Astrocyte of the spinal cord (primary cell): ENCODE results near the gene SFRP4.

Experiments used
- DNase-seq: peaks from one replicate; pipeline ENCODE4 v3.0.0; 2011; ENCODE audit warnings: low read depth, low spot score
- H3K4me3 ChIP-seq: 2 replicates; pipeline ENCODE4 v1.5.1; 2011; ENCODE audit warnings: low read depth, mild to moderate bottlenecking, low read length, moderate library complexity
- in situ Hi-C: cut with HindIII; loops from 2 replicates; pipeline ENCODE4 v1.10.0; 2017; ENCODE audit warnings: low sequenced_read_pairs
- TF ChIP-seq, protein P1 (sequence below): IDR thresholded peaks from 2 replicates; pipeline ENCODE4 v1.5.1; 2012; ENCODE audit warnings: low read depth, mild to moderate bottlenecking, low read length, inconsistent platforms

Gene SFRP4

DNA sequence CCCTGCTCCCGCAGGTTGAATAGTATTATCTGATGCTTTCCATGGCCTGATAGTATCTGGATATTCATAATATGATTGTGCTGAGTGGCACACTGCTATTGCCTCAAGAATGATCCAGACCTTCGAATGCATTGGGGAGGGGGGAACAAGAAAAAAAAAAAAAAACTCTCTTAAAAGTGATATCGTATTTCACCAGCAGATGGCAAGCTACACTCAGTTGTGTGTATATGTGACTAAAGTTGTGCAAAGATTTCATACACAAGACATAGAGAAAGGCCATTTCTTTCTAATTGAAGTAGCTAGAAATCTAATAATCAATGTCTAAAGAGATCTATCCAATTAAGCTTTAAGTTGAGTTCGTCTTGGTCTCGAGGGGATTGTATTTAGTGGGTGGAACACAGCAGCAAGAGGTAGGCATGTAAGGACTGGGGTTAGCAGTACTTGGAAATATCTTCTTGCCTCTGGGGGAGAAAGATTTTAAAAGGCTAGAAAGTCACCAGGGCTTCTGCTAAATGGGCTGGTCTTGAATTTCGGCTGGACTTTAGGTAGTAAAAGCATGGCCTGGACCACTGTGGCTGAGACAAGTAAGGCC is 15.3 kb downstream of the SFRP4 start:
- peak; percentile 73 for DNase-seq
- no peak overlapping the region for H3K4me3 ChIP-seq
- TF ChIP-seq, protein P1, sequence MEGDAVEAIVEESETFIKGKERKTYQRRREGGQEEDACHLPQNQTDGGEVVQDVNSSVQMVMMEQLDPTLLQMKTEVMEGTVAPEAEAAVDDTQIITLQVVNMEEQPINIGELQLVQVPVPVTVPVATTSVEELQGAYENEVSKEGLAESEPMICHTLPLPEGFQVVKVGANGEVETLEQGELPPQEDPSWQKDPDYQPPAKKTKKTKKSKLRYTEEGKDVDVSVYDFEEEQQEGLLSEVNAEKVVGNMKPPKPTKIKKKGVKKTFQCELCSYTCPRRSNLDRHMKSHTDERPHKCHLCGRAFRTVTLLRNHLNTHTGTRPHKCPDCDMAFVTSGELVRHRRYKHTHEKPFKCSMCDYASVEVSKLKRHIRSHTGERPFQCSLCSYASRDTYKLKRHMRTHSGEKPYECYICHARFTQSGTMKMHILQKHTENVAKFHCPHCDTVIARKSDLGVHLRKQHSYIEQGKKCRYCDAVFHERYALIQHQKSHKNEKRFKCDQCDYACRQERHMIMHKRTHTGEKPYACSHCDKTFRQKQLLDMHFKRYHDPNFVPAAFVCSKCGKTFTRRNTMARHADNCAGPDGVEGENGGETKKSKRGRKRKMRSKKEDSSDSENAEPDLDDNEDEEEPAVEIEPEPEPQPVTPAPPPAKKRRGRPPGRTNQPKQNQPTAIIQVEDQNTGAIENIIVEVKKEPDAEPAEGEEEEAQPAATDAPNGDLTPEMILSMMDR: peak; percentile 33
- in situ Hi-C loops: loop anchor here (25.0 kb wide), 1 partner anchor 311 kb away; no protein-coding TSS in a partner anchor

DNA sequence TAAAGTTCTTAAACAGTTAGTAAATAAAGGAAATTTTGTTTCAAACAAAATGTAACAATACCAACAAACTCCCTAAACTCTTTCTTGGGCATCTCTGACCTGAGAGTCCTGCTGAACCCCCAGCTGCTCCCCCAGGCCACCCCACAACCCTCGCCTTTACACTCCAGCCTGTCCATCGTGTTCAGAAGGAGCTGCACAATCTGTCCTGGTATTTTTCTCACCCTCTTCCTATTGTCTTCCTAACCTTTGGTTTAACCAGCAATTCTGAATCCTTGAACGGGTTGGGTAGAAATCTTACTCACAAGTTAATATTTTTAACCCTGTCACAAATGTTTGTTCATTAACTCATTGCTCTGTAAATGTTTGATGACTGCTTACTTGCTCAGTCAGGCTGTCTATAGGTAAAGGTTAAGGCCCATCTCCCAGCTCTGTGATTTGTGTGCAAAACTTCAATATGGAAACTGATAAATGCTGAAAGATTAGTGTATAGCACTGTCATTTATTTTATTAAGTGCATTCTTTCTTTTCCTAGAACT is 16.8 kb downstream of the SFRP4 start:
- TF ChIP-seq, protein P1: no peak
- H3K4me3 ChIP-seq: no peak overlapping the region
- in situ Hi-C loops: loop anchor here (25.0 kb wide), 1 partner anchor 313 kb away; no protein-coding TSS in a partner anchor
- DNase-seq: no peak

DNA sequence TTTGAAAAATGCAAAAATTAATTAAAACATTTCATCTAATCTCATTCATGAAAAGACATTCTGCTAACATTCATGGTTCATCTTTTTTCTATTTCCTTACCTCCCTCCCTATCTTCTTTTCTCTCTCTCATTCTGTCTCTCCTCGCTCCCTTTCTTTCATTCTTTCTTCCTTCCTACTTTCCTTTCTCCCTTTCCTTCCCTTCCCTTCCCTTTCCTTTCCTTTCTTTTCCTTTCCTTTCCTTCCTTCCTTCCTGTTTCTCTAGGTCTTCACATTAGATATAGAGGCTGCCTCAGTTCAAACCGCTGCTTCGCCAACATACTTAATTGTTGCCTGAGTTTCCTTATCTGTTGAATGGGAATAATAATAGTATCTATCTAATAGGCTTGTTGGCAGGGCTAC is 21.9 kb downstream of the SFRP4 start:
- H3K4me3 ChIP-seq: no peak overlapping the region
- in situ Hi-C loops: no loop called here
- DNase-seq: no peak
- TF ChIP-seq, protein P1: no peak

DNA sequence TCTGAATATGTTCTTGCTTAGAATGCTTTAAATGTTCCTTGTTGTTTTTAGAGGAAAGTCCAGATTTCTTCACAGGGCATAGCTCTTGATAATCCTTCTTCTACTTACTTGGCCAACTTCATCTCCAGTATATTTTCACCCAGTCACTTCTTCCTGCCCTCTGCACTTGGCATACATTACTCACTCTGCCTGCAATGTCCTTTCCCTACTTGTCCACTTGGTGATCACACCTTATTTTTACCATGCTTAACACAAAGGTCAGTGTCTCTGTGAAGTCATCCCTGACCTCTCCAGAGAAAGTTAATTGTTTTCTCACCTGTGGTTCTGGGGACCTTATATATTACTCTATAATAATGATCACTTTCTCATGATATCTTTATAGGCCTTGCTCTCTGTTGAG is 23.3 kb downstream of the SFRP4 start:
- TF ChIP-seq, protein P1: no peak
- H3K4me3 ChIP-seq: no peak overlapping the region
- DNase-seq: no peak
- in situ Hi-C loops: no loop called here

DNA sequence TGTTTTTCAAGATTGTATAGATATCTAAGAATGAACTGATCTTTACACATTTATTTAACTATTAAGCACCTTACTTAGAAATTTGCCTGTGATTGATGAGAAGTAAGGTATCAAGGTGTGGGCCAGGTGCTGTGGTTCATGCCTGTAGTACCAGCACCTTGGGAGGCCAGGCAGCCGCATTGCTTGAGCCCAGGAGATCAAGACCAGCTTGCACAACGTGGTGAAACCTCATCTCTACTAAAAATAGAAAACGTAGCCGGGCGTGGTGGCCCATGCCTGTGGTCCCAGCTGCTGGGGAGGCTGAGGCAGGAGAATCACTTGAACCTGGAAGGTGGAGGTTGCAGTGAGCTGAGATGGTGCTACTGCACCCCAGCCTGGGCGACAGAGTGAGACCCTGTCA is 34.5 kb downstream of the SFRP4 start:
- TF ChIP-seq, protein P1: no peak
- DNase-seq: no peak
- in situ Hi-C loops: no loop called here
- H3K4me3 ChIP-seq: no peak overlapping the region
